K562 (cell line): ENCODE data around the gene ZSCAN21. TPM values are rescaled to one million over a fixed set of nuclear protein-coding genes. Genes with fewer than 3 reads are reported as not detected.
"Not testable (repeated sequence)": the region's sequence is repeated elsewhere in the genome, so short reads cannot be mapped to it uniquely, and the experiment has no call there.

ENCODE experiments used
- ATAC-seq: fragments of 200-7000 bp; cut with Tn5 transposase; 3 replicates; pipeline ENCODE4 v1.9.1; 2020; ENCODE audit warnings: moderate library complexity
- BruUV-seq: library from RNA; stranded (reverse); fragments of 400-500 nt; replicated peaks from 2 replicates; lab custom pipeline; 2021; lab: Mats Ljungman, UMichigan
- CTCF ChIA-PET: fragments of 300-600 bp; formaldehyde crosslinking; extraction: SDS; loops from one replicate; lab custom pipeline; 2021; ENCODE audit warnings: low intra/inter-chr PET ratio; lab: Yijun Ruan, JAX
- POLR2A ChIA-PET: fragments of 300-600, 350-650 bp; sonication (Branson Sonifier 250); formaldehyde crosslinking; extraction: SDS; loops from one replicate; lab custom pipeline; 2021; ENCODE audit warnings: antibody characterized with exemption, inconsistent platforms; lab: Yijun Ruan, JAX
- DNase-seq, 4 experiments: peaks; one replicate each; pipeline versions ENCODE4 v3.0.0 to v3.0.0-alpha.2; 2011 to 2018; ENCODE audit warnings: low spot score in 3 of 4, mixed read lengths in 3 of 4; ENCODE audit errors: extremely low read depth in 1 of 4
- FAIRE-seq: peaks from 2 replicates; lab custom pipeline; 2011; peaks lifted over from hg19 to GRCh38; lab: Jason Lieb, UNC
- H2AFZ ChIP-seq: 2 replicates; pipeline ENCODE4 v1.6.0; 2011; ENCODE audit warnings: low read depth, low read length, control low read depth, inconsistent platforms
- H3K27ac ChIP-seq: fragments of 200-600 bp; 3 replicates; pipeline ENCODE4 v1.8.0; 2011; ENCODE audit warnings: low read depth, mild to moderate bottlenecking, control low read depth, inconsistent platforms, low read length, moderate library complexity, mixed read lengths; ENCODE audit errors: extremely low read depth
- H3K27me3 ChIP-seq, 2 experiments: fragments of 300-600 bp in 1 of 2; 2 replicates in 1 of 2; 3 replicates in 1 of 2; pipeline versions ENCODE4 v1.6.0 to v1.8.0; 2011; ENCODE audit warnings: inconsistent platforms in 2 of 2, low read length in 2 of 2, mild to moderate bottlenecking in 1 of 2, mixed read lengths in 1 of 2, moderate library complexity in 1 of 2; ENCODE audit not compliant: control insufficient read depth in 2 of 2, insufficient read depth in 2 of 2
- H3K36me3 ChIP-seq: fragments of 300-600 bp; 3 replicates; pipeline ENCODE4 v1.8.0; 2011; ENCODE audit warnings: mild to moderate bottlenecking, low read length, inconsistent platforms; ENCODE audit not compliant: control insufficient read depth, insufficient read depth
- H3K4me1 ChIP-seq, 2 experiments: fragments of 200-600 bp in 1 of 2; replicated peaks in 1 of 2; 2 replicates in 1 of 2; 3 replicates in 1 of 2; pipeline versions ENCODE4 v1.5.1 to v1.8.0; 2011; ENCODE audit warnings: inconsistent platforms in 2 of 2, low read length in 2 of 2, mild to moderate bottlenecking in 1 of 2, mixed read lengths in 1 of 2, moderate library complexity in 1 of 2; ENCODE audit not compliant: control insufficient read depth in 2 of 2, insufficient read depth in 2 of 2
- H3K4me2 ChIP-seq: 2 replicates; pipeline ENCODE4 v1.6.1; 2011; ENCODE audit warnings: low read length, control low read depth, inconsistent platforms, mixed read lengths; ENCODE audit not compliant: insufficient read depth
- H3K4me3 ChIP-seq: fragments of 200-600 bp; sonication (generic), shearing (Covaris generic); 2 replicates; pipeline ENCODE4 v1.5.1; 2016; ENCODE audit warnings: control low read depth, inconsistent platforms
- H3K79me2 ChIP-seq: fragments of 200-600 bp; 3 replicates; pipeline ENCODE4 v1.8.0; 2011; ENCODE audit warnings: low read length, inconsistent platforms; ENCODE audit not compliant: control insufficient read depth, insufficient read depth
- H3K9ac ChIP-seq, 2 experiments: 2 replicates each; pipeline versions ENCODE4 v1.6.0 to v1.6.1; 2011; ENCODE audit warnings: low read depth in 2 of 2, low read length in 2 of 2, control low read depth in 1 of 2, inconsistent platforms in 1 of 2, mild to moderate bottlenecking in 1 of 2, mixed read lengths in 1 of 2; ENCODE audit not compliant: insufficient read depth in 1 of 2
- H3K9me1 ChIP-seq: one replicate; pipeline ENCODE4 v1.6.0; 2011; ENCODE audit warnings: inconsistent platforms, mild to moderate bottlenecking, low read length, moderate library complexity; ENCODE audit not compliant: control insufficient read depth, insufficient read depth
- H3K9me3 ChIP-seq: replicated peaks from 2 replicates; pipeline ENCODE4 v1.5.1; 2011; ENCODE audit warnings: low read depth, low read length, inconsistent platforms; ENCODE audit not compliant: control insufficient read depth, insufficient read depth
- H4K20me1 ChIP-seq: replicated peaks from 2 replicates; pipeline ENCODE4 v1.6.1; 2011; ENCODE audit warnings: low read length, inconsistent platforms, mixed read lengths; ENCODE audit not compliant: control insufficient read depth, insufficient read depth
- CC2D1A ChIP-seq: fragments of 450-650 bp; IDR thresholded peaks from 2 replicates; pipeline ENCODE4 v1.6.1; 2017; ENCODE audit warnings: mild to moderate bottlenecking
- CEBPB ChIP-seq: fragments of 450-650 bp; IDR thresholded peaks from 2 replicates; pipeline ENCODE4 v1.6.1; 2016; ENCODE audit warnings: missing genetic modification characterization, missing compliant biosample characterization
- CTBP1 ChIP-seq: fragments of 450-650 bp; IDR thresholded peaks from 2 replicates; pipeline ENCODE4 v1.6.1; 2016; ENCODE audit warnings: borderline replicate concordance
- DPF2 ChIP-seq: fragments of 450-650 bp; IDR thresholded peaks from 2 replicates; pipeline ENCODE4 v1.6.1; 2016
- ID3 ChIP-seq, 2 experiments: fragments of 250-450 bp in 1 of 2; fragments of 450-650 bp in 1 of 2; sonication (Bioruptor Pico) in 1 of 2; IDR thresholded peaks; 2 replicates each; pipeline versions ENCODE4 v1.6.1 to v1.8.0; 2016 to 2021; ENCODE audit warnings: mild to moderate bottlenecking in 2 of 2, moderate library complexity in 2 of 2, missing compliant biosample characterization in 1 of 2, missing genetic modification characterization in 1 of 2
- MYNN ChIP-seq, 2 experiments: sonication (generic); formaldehyde crosslinking in 1 of 2; IDR thresholded peaks; 2 replicates each; pipeline versions ENCODE4 v1.5.0 to v1.6.1; 2016 to 2020; ENCODE audit warnings: antibody characterized with exemption in 1 of 2, missing genetic modification reagents in 1 of 2
- NFIC ChIP-seq: fragments of 450-650 bp; IDR thresholded peaks from 2 replicates; pipeline ENCODE4 v1.6.1; 2017; ENCODE audit warnings: mild to moderate bottlenecking, inconsistent platforms
- RAD51 ChIP-seq: fragments of 450-650 bp; IDR thresholded peaks from 2 replicates; pipeline ENCODE4 v1.7.1; 2016; ENCODE audit warnings: low read depth, mild to moderate bottlenecking, borderline replicate concordance
- SOX6 ChIP-seq: fragments of 450-650 bp; IDR thresholded peaks from 2 replicates; pipeline ENCODE4 v1.6.1; 2014; ENCODE audit warnings: mild to moderate bottlenecking
- TCF3 ChIP-seq: sonication (generic); formaldehyde crosslinking; IDR thresholded peaks from 2 replicates; pipeline ENCODE4 v1.4.0; 2020; ENCODE audit warnings: mild to moderate bottlenecking, missing genetic modification reagents
- WGBS: fragments of 100-300 bp; shearing (Covaris generic); methylation state at CpG from one replicate; pipeline ENCODE4 v1.1.6; 2016; ENCODE audit warnings: low coverage, mixed read lengths; ENCODE audit not compliant: insufficient coverage; ENCODE audit errors: missing lambda C conversion rate; 5-methylcytosine and 5-hydroxymethylcytosine counted together
- in situ Hi-C: fragments of 300-500 bp; cut with MboI; formaldehyde crosslinking; loops from 4 replicates; pipeline ENCODE4 v1.15.0; 2018; ENCODE audit warnings: inconsistent platforms, mixed read lengths
- intact Hi-C: fragments of 100-400 bp; cut with micrococcal nuclease; formaldehyde crosslinking; loops from 2 replicates; pipeline ENCODE4 v1.14.2; 2022
- polyA plus RNA-seq, 8 experiments: library from polyadenylated mRNA; depleted of rRNA in 4 of 8; stranded (reverse) in 5 of 8; unstranded in 3 of 8; fragments of >200 nt; fragmentation: Nextera tagmentation in 2 of 8; fragmentation: Illumina TruSeq in 1 of 8; extraction: Ambion mirVana in 2 of 8; extraction: Trizol in 1 of 8; gene quantifications; 2 replicates each; pipeline versions ENCODE4 v1.2.1 to v1.2.3, GENCODE V29; 2011 to 2014; ENCODE audit warnings: inconsistent platforms in 1 of 8, missing spikeins in 1 of 8
- total RNA-seq, 7 experiments: library from RNA; depleted of rRNA in 6 of 7; stranded (reverse); fragments of >200 nt in 6 of 7; fragmentation: Illumina TruSeq in 2 of 7; extraction: Trizol in 2 of 7; gene quantifications; 2 replicates each; pipeline versions ENCODE4 v1.2.1 to v1.2.3, GENCODE V29; 2011 to 2021; ENCODE audit warnings: low replicate concordance in 1 of 7
- TF ChIP-seq, protein P1 (sequence below): fragments of 450-650 bp; IDR thresholded peaks from 2 replicates; pipeline ENCODE4 v1.6.1; 2016
- TF ChIP-seq, protein P2 (sequence below): fragments of 450-650 bp; IDR thresholded peaks from 2 replicates; pipeline ENCODE4 v1.6.1; 2017; ENCODE audit warnings: antibody characterized with exemption
- TF ChIP-seq, protein P3 (sequence below), 2 experiments: IDR thresholded peaks in 1 of 2; conservative IDR thresholded peaks in 1 of 2; 2 replicates each; pipeline ENCODE4 v1.6.1; 2016; ENCODE audit warnings: low read depth in 2 of 2, mild to moderate bottlenecking in 1 of 2, missing compliant biosample characterization in 1 of 2, missing genetic modification characterization in 1 of 2, moderate library complexity in 1 of 2

ZSCAN21 gene
- total and polyA plus RNA-seq, 9 of the 15 experiments (the other 6 are each of a cell fraction or from before 2014, with no cell fraction given) = 5.9 to 15.5 (median 13.2) TPM

DNA sequence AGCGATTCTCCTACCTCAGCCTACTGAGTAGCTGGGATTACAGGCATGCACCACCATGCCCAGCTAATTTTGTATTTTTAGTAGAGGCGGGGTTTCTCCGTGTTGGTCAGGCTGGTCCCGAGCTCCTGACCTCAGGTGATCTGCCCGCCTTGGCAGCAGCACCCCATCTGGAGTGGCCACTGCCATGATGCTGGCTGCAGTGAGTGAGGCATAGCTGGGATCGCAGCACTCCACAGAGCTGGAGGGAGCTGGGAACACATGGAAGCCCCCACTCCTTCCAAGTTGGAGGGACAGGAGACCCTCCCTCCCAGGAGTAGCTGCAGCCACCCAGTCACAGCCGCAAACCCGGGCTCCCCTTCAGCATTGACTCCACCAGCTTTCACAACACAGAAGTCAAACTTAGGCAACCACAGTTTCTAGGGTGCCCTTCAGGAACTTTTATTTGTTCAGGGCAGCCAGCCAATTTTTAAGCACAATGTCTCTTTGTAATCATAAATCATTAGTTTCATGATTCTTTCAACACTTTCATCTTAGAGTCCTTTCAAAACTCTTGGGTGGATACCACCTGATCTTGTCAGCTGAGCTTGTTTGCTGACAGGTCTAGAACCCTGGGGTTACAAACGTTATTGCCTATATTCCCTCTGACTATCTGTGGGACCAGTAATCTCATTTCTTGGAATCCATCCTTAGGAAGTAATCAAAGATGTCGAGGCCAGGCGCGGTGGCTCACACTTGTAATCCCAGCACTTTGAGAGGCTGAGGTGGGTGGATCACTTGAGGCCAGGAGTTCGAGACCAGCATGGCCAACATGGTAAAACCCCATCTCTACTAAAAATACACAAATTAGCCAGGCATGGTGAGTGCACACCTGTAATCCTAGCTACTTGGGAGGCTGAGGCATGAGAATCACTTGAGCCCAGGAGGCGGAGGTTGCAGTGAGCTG is 36.9 kb upstream of the ZSCAN21 start:
- Histone ChIP-seq H3K4me1 (peaks cover 14 to 17% of the 10 kb centered on the region in 2 experiments; a peak in 4 of 5 replicates), H3K9ac (peak overlapping the region in 1 of 2 experiments; percentile 57; a peak in 1 of 4 replicates), H3K79me2 (peaks cover 25% of the 10 kb centered on the region), H3K27me3 (peaks cover 19 to 33% of the 10 kb centered on the region in 2 experiments)
- intact Hi-C loops = loop anchor here (5.0 kb wide), 1 partner anchor 70 kb away; the partner anchor contains the start of gene ZNF3
- H3K36me3 ChIP-seq; H3K4me2 ChIP-seq; H3K9me3 ChIP-seq; in situ Hi-C loops; H3K27ac ChIP-seq; CTCF ChIA-PET; ATAC-seq; H2AFZ ChIP-seq; FAIRE-seq; BruUV-seq; H3K9me1 ChIP-seq; H4K20me1 ChIP-seq; H3K4me3 ChIP-seq; TF ChIP-seq MYNN, ID3 (CRISPR knock-in tag; IDR thresholded peaks at IDR 0.05): not testable (repeated sequence)
- DNase-seq = peak in 2 of 4 experiments; percentile 34 to 43
- WGBS = 20% methylated on average over 14 of the region's 14 CpGs
- POLR2A ChIA-PET = interaction anchor here (0.5 to 0.9 kb wide), 3 partner anchors 9 to 15 kb away, joined by 3 to 5 read pairs (median 4); no protein-coding TSS in a partner anchor
- TF ChIP-seq TCF3 (CRISPR knock-in tag) = peak; percentile 20; the same call in 1 of the 2 replicates
- peak; percentile 49; the same call in 1 of the 2 replicates for TF ChIP-seq MYNN (IDR thresholded peaks at IDR 0.05)
- TF ChIP-seq, protein P1, sequence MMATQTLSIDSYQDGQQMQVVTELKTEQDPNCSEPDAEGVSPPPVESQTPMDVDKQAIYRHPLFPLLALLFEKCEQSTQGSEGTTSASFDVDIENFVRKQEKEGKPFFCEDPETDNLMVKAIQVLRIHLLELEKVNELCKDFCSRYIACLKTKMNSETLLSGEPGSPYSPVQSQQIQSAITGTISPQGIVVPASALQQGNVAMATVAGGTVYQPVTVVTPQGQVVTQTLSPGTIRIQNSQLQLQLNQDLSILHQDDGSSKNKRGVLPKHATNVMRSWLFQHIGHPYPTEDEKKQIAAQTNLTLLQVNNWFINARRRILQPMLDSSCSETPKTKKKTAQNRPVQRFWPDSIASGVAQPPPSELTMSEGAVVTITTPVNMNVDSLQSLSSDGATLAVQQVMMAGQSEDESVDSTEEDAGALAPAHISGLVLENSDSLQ = peak; percentile 86
- TF ChIP-seq, protein P2, sequence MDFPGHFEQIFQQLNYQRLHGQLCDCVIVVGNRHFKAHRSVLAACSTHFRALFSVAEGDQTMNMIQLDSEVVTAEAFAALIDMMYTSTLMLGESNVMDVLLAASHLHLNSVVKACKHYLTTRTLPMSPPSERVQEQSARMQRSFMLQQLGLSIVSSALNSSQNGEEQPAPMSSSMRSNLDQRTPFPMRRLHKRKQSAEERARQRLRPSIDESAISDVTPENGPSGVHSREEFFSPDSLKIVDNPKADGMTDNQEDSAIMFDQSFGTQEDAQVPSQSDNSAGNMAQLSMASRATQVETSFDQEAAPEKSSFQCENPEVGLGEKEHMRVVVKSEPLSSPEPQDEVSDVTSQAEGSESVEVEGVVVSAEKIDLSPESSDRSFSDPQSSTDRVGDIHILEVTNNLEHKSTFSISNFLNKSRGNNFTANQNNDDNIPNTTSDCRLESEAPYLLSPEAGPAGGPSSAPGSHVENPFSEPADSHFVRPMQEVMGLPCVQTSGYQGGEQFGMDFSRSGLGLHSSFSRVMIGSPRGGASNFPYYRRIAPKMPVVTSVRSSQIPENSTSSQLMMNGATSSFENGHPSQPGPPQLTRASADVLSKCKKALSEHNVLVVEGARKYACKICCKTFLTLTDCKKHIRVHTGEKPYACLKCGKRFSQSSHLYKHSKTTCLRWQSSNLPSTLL = peak; percentile 34; the same call in 1 of the 2 replicates
- peak; percentile 73; the same call in 1 of the 2 replicates for TF ChIP-seq SOX6
- TF ChIP-seq, protein P3, sequence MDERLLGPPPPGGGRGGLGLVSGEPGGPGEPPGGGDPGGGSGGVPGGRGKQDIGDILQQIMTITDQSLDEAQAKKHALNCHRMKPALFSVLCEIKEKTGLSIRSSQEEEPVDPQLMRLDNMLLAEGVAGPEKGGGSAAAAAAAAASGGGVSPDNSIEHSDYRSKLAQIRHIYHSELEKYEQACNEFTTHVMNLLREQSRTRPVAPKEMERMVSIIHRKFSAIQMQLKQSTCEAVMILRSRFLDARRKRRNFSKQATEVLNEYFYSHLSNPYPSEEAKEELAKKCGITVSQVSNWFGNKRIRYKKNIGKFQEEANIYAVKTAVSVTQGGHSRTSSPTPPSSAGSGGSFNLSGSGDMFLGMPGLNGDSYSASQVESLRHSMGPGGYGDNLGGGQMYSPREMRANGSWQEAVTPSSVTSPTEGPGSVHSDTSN (CRISPR knock-in tag; IDR thresholded peaks at IDR 0.05; ENCODE audit: low read depth) = not testable (repeated sequence)
- TF ChIP-seq, protein P3 (tag; conservative IDR thresholded peaks at IDR 0.05; ENCODE audit: low read depth) = peak; percentile 98
- peak; percentile 81 for TF ChIP-seq CEBPB (tag)
- peak; percentile 52; the same call in 1 of the 2 replicates for TF ChIP-seq RAD51
- 0 out of 2 replicates have a peak, but pooled peaks have one; percentile 35 for TF ChIP-seq CC2D1A
- TF ChIP-seq NFIC = peak; percentile 69
- 0 out of 2 replicates have a peak, but pooled peaks have one; percentile 57 for TF ChIP-seq ID3 (tag; IDR thresholded peaks at IDR 0.05)
- peak; percentile 35; the same call in 1 of the 2 replicates for TF ChIP-seq DPF2
- peak; percentile 17; the same call in 1 of the 2 replicates for TF ChIP-seq CTBP1
